Epithelial cell of proximal tubule (primary cell): Measurements from ENCODE around the gene TMEM259. TPM values are rescaled to one million over a fixed set of nuclear protein-coding genes. Genes with fewer than 3 reads are reported as not detected.
A peak's percentile ranks its signal among the peaks of the same experiment; 100 is the strongest.

ENCODE experiments used
- DNase-seq: peaks from one replicate; pipeline ENCODE4 v3.0.0-alpha.2; 2011; ENCODE audit warnings: low read depth
- H3K4me3 ChIP-seq: 2 replicates; pipeline ENCODE4 v1.5.1; 2011; ENCODE audit warnings: low read depth, mild to moderate bottlenecking, low read length
- total RNA-seq: library from RNA; depleted of rRNA; stranded (reverse); fragments of >200 nt; gene quantifications from 2 replicates; pipeline ENCODE4 v1.2.3, GENCODE V29; 2015
- TF ChIP-seq, protein P1 (sequence below): conservative IDR thresholded peaks from 2 replicates; pipeline ENCODE4 v1.5.1; 2012; ENCODE audit warnings: low read depth, mild to moderate bottlenecking, low read length

Gene TMEM259
- total RNA-seq, 1 donor from 2014 or later: 193 TPM

DNA sequence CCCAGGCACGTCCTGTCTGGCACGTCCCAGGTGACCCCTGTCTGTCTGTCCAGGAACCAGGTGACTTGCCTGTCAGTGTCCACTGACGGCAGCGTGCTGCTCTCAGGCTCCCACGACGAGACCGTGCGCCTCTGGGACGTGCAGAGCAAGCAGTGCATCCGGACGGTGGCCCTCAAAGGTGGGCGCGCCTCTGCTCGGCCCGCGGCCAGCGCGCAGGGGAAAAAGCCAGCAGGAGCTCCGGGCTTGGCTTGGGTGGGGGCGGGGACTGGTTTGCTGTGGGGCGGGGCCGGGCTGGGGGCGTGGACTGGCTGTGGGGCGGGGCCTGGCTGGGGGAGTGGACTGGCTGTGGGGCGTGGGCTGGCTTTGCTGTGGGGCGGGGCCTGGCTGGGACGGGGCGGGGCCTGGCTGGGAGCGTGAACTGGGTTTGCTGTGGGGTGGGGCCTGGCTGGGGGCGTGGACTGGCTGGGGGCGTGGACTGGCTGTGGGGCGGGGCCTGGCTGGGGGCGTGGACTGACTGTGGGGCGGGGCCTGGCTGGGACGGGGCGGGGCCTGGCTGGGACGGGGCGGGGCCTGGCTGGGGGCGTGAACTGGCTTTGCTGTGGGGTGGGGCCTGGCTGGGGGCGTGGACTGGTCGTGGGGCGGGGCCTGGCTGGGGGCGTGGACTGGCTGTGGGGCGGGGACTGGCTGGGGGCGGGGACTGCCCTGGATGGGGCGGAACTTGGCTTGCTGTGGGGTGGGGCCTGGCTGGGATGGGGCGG, 29.6 kb downstream of the TMEM259 start:
- no peak for DNase-seq
- H3K4me3 ChIP-seq: no peak overlapping the region
- TF ChIP-seq, protein P1, sequence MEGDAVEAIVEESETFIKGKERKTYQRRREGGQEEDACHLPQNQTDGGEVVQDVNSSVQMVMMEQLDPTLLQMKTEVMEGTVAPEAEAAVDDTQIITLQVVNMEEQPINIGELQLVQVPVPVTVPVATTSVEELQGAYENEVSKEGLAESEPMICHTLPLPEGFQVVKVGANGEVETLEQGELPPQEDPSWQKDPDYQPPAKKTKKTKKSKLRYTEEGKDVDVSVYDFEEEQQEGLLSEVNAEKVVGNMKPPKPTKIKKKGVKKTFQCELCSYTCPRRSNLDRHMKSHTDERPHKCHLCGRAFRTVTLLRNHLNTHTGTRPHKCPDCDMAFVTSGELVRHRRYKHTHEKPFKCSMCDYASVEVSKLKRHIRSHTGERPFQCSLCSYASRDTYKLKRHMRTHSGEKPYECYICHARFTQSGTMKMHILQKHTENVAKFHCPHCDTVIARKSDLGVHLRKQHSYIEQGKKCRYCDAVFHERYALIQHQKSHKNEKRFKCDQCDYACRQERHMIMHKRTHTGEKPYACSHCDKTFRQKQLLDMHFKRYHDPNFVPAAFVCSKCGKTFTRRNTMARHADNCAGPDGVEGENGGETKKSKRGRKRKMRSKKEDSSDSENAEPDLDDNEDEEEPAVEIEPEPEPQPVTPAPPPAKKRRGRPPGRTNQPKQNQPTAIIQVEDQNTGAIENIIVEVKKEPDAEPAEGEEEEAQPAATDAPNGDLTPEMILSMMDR: no peak

DNA sequence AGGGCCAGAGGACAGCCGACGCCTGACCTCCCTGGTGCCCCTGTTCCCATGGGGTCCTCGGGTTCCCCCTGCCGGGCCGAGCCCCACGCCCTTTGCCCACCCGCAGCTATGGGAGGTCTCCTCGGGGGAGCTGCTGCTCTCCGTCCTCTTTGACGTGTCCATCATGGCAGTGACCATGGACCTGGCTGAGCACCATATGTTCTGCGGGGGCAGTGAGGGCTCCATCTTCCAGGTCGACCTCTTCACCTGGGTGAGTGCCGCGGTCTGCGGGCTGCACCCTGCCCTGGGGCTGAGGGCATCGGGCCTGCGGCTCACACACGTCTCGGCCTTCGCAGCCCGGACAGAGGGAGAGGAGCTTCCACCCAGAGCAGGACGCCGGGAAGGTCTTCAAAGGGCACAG, 30.2 kb downstream of the TMEM259 start:
- DNase-seq: no peak
- TF ChIP-seq, protein P1: no peak
- H3K4me3 ChIP-seq: no peak overlapping the region

DNA sequence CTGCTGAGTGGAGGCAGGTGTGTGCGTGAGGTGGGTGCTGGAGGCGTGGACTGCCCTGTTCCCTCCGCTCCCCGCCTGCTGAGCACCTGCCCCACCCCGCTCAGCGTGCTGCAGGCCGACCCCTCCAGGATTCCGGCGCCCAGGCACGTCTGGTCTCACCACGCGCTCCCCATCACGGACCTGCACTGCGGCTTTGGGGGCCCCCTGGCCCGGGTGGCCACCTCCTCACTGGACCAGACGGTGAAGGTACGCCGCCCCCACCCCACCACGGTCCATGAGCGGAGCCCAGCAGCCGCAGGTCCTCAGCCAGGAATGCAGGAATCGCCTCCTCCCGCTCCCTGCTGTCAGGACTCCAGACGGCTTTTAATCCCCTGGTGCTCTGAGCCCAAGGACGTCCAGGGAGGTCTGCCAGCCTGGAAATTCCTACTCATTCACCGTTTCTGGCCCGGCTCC, 30.8 kb downstream of the TMEM259 start:
- H3K4me3 ChIP-seq: no peak overlapping the region
- no peak for DNase-seq
- TF ChIP-seq, protein P1: no peak

DNA sequence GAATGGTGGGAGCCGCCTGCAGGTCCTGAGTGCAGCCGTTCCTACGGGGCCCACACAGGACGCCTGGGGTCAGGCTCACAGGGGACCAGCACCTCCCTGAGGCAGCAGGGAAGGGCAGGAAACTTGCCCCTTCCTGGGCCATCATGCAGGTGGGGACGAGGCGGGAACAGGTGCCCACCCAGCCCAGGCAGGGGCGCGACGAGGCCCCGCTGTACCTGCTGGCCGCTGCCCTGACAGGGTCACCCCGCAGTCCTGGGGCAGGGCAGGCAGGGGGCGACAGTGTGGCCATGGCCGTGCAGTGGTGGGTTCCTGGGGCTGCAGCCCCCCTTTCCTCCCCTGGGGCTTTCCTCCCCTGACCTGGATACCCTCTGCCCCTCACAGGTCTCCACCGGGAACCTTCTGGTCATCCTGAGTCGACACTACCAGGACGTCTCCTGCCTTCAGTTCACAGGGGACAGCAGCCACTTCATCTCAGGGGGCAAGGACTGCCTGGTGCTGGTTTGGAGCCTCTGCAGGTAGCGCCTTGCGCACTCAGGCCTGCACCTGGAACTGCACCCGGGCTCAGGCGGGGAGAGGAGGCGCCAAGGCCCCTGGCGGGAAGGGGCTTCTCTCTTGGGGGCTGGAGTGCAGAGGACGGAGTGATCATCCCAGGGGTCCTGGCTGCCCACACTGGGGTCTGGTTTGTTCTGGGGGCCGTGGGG, 31.4 kb downstream of the TMEM259 start:
- H3K4me3 ChIP-seq: no peak overlapping the region
- no peak for DNase-seq
- TF ChIP-seq, protein P1: peak; percentile 49

DNA sequence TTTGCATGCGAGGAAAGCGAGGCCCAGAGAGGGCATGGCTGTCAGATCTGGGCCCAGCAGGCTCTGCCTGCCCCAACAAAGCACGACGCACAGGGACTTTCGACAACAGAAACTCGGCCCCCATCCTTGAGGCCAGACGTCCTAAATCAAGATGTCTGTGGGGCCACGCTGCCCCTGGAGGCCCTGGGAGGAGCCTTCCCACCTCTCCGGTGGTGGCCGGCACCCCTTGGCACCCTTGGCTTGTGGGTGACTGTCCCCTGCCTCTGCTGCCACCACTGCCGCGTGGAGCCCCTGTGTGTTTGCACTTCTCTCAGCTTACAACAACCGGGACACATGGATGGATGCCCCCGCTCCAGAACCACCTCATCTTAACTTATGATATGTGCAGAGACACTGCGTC, 32.4 kb downstream of the TMEM259 start:
- no peak for DNase-seq
- TF ChIP-seq, protein P1: no peak
- H3K4me3 ChIP-seq: no peak overlapping the region

DNA sequence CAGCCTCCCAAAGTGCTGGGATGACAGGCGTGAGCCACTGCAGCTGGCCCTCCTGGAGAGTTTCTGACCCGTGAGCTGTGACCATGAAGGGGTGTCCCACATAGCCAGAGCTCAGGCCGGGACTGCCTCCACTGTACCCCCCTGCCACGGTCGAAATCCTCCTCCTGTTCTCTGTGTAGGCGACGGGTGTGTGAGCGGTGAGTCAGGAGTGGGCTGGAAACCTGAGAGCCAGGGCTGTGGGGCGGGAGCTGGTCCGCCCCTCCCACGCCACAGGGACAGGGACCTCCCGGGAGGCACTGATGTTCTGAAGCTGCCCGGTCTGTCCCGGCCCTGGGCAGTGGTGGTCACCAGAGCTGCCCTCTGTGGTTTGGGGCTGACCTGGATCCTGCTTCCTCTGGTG, 32.8 kb downstream of the TMEM259 start:
- TF ChIP-seq, protein P1: no peak
- no peak overlapping the region for H3K4me3 ChIP-seq

More for the DNA sequence above, 32.8 kb downstream of the TMEM259 start:
- no peak for DNase-seq
